HL-60/S4 treated with retinoic acid at 250 ng/mL for 4 days and 3 days (cell line): ENCODE data around the gene LONRF3.

Experiments
- in situ Hi-C: fragments of 300-500 bp; cut with MboI; formaldehyde crosslinking; loops from 2 replicates; pipeline ENCODE4 v1.7.0; 2022; ENCODE audit warnings: low sequenced_read_pairs

The LONRF3 gene

DNA sequence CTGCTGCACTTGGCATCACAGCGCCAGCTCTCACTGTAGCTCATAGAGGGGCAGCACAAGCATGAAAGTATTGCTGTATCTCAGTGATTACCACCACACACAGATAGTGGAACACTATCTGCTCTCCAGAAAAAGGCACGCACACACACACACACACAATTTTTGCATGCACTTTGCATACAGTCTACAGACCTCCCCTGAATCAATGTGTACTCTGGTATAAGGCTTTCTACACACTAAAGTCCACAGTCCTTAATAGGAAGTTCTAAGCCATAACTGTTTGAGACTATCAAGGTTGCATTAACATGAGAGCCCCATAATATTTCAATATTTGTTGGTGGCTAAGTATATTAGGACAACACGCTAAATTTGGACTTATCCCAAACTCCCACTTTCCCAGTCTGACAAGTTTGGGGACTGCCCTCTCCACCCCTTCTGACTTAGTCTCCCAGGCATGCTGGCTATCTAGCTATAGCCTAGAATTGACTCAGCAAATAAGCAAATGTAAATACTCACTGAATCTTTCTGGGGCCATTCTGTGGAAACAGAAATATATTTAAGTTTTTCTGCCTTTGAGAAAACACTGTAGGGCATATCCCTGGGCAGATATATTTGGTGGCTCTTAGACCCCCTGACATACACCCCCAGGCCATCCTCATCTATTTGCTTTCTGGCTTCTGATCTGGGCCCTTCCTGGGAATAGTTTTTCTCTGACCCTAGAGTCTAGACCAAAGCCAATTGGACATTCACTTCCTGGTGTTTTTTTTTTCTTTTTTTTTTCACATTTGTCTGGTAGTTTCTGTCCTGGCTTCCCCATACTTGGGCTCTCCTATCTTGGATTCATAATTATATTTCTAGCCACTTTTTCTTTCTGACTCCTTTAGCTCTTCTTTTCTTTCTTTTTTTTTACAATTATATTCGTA, 62.0 kb downstream of the LONRF3 start:
- in situ Hi-C loops: no loop called here

- in situ Hi-C loops: no loop called here
These were observed 66.0 kb downstream of the LONRF3 start for GRCh38 chrX:119040432-119040831.

DNA sequence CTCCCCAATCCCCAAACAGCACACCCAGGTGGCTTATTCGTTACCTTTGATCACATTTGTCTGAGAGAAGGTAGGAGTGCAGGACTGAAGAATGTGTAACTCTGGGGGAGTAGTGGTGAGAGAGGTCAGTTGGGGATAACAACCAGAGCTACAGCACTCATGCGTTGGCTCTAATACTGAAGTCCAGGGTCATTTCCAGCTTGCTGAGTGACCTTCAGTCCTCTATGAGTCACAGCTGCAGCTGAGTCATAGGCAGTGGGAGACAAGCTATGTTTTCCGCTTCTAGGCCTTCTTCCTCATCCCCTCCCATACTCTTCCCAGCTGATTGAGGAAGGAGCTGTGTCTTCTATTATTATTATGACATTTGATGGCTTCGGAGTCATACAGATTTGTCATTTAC, 66.8 kb downstream of the LONRF3 start:
- in situ Hi-C loops: no loop called here

- in situ Hi-C loops: no loop called here
These were observed 67.6 kb downstream of the LONRF3 start for GRCh38 chrX:119042040-119042439.

DNA sequence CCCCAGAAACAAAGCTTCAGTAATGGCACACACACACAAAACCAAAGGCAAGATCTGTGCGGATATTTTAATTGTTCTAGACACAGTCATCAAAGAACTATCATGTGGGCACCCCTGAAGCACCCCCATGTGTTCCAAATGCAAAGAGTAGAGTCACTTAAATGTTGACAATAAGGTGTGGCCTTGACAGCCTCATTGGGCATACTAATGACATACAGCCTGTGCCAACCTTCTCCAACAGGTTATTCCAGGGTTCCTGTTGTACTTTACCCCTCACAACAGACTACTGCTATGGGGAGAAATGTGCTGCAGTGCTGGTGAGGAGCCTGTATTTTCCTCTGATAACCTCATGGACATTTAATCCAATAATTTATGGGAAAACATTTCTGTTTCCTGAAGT, 68.6 kb downstream of the LONRF3 start:
- in situ Hi-C loops: no loop called here

- in situ Hi-C loops: no loop called here
These were observed 71.5 kb downstream of the LONRF3 start for GRCh38 chrX:119045884-119046283.

DNA sequence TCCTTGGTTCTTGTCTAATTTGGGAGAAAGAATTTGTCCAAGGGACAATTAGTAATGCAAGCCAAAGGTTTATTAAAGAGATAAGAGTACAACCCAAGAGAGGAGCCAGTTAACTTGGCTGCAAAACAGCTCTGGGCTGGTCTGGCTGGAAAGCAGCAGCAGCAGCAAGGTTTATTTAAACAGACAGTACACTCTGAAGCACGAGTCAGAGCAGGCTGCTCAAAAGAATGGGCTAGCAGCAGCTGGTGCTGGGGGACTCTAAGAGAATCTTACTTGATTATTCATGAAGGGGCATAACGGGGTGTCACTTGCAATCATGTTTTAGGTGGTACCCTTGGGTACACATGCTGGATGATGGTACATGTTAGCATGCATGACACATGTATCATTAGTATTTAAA, 81.3 kb downstream of the LONRF3 start:
- in situ Hi-C loops: loop anchor here (25.0 kb wide), 1 partner anchor 218 kb away; no protein-coding TSS in a partner anchor

GRCh38 chrX:119062750-119063374, 88.4 kb downstream of the LONRF3 start:
- in situ Hi-C loops: loop anchor here (25.0 kb wide), 1 partner anchor 226 kb away; no protein-coding TSS in a partner anchor

DNA sequence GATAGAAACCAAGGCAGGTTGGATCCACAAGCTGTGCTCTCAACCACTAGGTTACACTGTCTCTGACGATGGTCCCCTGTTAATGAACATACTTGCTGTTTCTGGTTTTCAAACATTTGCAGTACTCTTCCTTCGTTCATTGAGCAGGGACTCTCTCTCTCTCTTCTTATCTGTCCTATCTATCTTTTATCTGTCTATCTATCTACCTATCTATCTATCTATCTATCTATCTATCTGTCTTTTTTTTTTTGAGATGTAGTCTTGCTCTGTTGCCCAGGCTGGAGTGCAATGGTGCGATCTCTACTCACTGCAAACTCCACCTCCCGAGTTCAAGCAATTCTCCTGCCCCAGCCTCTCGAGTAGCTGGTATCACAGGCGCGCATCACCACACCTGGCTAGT, 89.0 kb downstream of the LONRF3 start:
- in situ Hi-C loops: loop anchor here (25.0 kb wide), 1 partner anchor 226 kb away; no protein-coding TSS in a partner anchor

GRCh38 chrX:119067023-119067739, 92.8 kb downstream of the LONRF3 start:
- in situ Hi-C loops: loop anchor here (25.0 kb wide), 1 partner anchor 230 kb away; no protein-coding TSS in a partner anchor
